ENCODE results near the gene FAM3A.

Gene FAM3A

DNA sequence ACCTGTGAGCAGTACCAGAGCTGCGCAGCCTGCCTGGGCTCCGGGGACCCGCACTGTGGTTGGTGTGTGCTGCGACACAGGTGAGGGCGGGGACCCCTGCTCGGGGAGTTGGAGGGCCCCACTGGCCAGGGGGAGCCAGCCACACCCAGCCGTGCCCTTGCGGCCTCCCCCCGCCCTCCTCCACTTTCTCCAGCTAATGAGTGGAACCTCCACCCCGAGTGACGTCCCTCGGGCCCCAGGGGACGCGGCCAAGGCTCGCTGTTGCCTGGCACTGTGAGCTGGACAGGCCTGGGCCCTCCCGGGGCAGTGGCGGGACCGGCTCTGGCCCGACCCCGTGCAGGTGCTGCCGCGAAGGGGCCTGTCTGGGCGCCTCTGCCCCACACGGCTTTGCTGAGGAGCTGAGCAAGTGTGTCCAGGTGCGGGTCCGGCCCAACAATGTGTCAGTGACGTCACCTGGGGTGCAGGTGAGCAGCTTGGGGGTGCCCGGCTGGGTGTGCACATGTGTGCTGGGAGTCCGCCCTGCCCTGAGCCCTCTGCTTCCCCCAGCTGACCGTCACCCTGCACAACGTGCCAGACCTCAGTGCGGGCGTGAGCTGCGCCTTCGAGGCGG, 52.3 kb downstream of the FAM3A start (continued):
- no peak for TF ChIP-seq ESRRG (CRISPR knock-in tag; IDR thresholded peaks at IDR 0.05)

DNA sequence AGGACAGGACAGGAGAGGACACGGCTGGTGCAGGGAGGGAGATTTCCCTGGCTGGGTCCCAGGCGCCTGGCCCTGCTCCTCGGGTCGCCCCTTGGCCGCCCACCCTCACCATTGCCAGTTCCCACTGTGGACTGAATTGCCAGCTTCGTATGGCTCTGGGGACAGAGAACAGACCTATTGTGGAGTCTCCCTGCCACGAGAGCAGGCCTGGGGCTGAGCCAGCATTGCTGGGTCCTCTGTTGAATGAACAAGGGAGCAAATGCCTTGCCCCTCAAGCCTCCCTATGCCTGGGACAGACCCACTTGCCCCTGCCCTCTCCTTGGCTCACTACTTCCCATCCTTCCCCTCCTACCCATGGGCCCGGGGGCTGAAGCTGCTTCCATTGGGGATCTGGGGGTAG, 53.6 kb downstream of the FAM3A start:
- TF ChIP-seq BACH2 (CRISPR knock-in tag; IDR thresholded peaks at IDR 0.05; ENCODE audit: borderline replicate concordance) (no peak), POU6F1 (CRISPR knock-in tag; IDR thresholded peaks at IDR 0.05; ENCODE audit: borderline replicate concordance, low read depth) (no peak), SNAI2 (CRISPR knock-in tag; IDR thresholded peaks at IDR 0.05) (no peak), ARNTL (CRISPR knock-in tag; IDR thresholded peaks at IDR 0.05; ENCODE audit: borderline replicate concordance, low read depth) (no peak), TOX (CRISPR knock-in tag; IDR thresholded peaks at IDR 0.05; ENCODE audit: borderline replicate concordance) (no peak), GLIS3 (CRISPR knock-in tag; IDR thresholded peaks at IDR 0.05) (no peak)
- TF ChIP-seq, protein P1, sequence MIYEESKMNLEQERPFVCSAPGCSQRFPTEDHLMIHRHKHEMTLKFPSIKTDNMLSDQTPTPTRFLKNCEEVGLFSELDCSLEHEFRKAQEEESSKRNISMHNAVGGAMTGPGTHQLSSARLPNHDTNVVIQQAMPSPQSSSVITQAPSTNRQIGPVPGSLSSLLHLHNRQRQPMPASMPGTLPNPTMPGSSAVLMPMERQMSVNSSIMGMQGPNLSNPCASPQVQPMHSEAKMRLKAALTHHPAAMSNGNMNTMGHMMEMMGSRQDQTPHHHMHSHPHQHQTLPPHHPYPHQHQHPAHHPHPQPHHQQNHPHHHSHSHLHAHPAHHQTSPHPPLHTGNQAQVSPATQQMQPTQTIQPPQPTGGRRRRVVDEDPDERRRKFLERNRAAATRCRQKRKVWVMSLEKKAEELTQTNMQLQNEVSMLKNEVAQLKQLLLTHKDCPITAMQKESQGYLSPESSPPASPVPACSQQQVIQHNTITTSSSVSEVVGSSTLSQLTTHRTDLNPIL (CRISPR knock-in tag; IDR thresholded peaks at IDR 0.05; ENCODE audit: low read depth): no peak
- ATAC-seq: no peak

DNA sequence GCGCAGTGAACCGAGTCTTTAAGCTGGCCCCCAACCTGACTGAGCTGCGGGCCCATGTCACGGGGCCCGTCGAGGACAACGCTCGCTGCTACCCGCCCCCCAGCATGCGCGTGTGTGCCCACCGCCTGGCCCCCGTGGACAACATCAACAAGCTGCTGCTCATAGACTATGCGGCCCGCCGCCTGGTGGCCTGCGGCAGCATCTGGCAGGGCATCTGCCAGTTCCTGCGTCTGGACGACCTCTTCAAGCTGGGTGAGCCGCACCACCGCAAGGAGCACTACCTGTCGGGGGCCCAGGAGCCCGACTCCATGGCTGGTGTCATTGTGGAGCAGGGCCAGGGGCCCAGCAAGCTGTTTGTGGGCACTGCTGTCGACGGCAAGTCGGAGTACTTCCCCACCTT, 55.7 kb downstream of the FAM3A start:
- no peak for ATAC-seq
- no peak for TF ChIP-seq ISL1 (CRISPR knock-in tag; IDR thresholded peaks at IDR 0.05)
- TF ChIP-seq CSRNP3 (CRISPR knock-in tag; IDR thresholded peaks at IDR 0.05): no peak
- TF ChIP-seq BACH2 (CRISPR knock-in tag; IDR thresholded peaks at IDR 0.05; ENCODE audit: borderline replicate concordance): no peak
- TF ChIP-seq PPARA (CRISPR knock-in tag; IDR thresholded peaks at IDR 0.05; ENCODE audit: borderline replicate concordance): no peak
- no peak for TF ChIP-seq ESRRG (CRISPR knock-in tag; IDR thresholded peaks at IDR 0.05)
- TF ChIP-seq TOX (CRISPR knock-in tag; IDR thresholded peaks at IDR 0.05; ENCODE audit: borderline replicate concordance): no peak
- TF ChIP-seq TSHZ2 (CRISPR knock-in tag; IDR thresholded peaks at IDR 0.05): no peak
- no peak for TF ChIP-seq ZNF565 (CRISPR knock-in tag; conservative IDR thresholded peaks at IDR 0.05; ENCODE audit: low read depth)
- TF ChIP-seq TCF4 (CRISPR knock-in tag; IDR thresholded peaks at IDR 0.05; ENCODE audit: borderline replicate concordance): no peak
- TF ChIP-seq, protein P1 (CRISPR knock-in tag; IDR thresholded peaks at IDR 0.05; ENCODE audit: low read depth): no peak
- TF ChIP-seq POU6F1 (CRISPR knock-in tag; IDR thresholded peaks at IDR 0.05; ENCODE audit: borderline replicate concordance, low read depth): no peak
- no peak for TF ChIP-seq RARB (CRISPR knock-in tag; IDR thresholded peaks at IDR 0.05)
- no peak for TF ChIP-seq ARNTL (CRISPR knock-in tag; IDR thresholded peaks at IDR 0.05; ENCODE audit: borderline replicate concordance, low read depth)
- no peak for TF ChIP-seq ZNF8 (CRISPR knock-in tag; IDR thresholded peaks at IDR 0.05)
- TF ChIP-seq SNAI2 (CRISPR knock-in tag; IDR thresholded peaks at IDR 0.05): no peak
- no peak for TF ChIP-seq ZNF70 (CRISPR knock-in tag; IDR thresholded peaks at IDR 0.05)
- no peak for TF ChIP-seq ZFP30 (CRISPR knock-in tag; IDR thresholded peaks at IDR 0.05)
- TF ChIP-seq, protein P2, sequence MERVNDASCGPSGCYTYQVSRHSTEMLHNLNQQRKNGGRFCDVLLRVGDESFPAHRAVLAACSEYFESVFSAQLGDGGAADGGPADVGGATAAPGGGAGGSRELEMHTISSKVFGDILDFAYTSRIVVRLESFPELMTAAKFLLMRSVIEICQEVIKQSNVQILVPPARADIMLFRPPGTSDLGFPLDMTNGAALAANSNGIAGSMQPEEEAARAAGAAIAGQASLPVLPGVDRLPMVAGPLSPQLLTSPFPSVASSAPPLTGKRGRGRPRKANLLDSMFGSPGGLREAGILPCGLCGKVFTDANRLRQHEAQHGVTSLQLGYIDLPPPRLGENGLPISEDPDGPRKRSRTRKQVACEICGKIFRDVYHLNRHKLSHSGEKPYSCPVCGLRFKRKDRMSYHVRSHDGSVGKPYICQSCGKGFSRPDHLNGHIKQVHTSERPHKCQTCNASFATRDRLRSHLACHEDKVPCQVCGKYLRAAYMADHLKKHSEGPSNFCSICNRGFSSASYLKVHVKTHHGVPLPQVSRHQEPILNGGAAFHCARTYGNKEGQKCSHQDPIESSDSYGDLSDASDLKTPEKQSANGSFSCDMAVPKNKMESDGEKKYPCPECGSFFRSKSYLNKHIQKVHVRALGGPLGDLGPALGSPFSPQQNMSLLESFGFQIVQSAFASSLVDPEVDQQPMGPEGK (CRISPR knock-in tag; IDR thresholded peaks at IDR 0.05; ENCODE audit: borderline replicate concordance): no peak
- TF ChIP-seq ZFP3 (CRISPR knock-in tag; IDR thresholded peaks at IDR 0.05): no peak
- no peak for TF ChIP-seq CSDC2 (CRISPR knock-in tag; IDR thresholded peaks at IDR 0.05)
